ENCODE measurements around the gene TMEM263. TPM values are rescaled to one million over a fixed set of nuclear protein-coding genes. Genes with fewer than 3 reads are reported as not detected.

Gene TMEM263
- polyA plus RNA-seq, 1 of the 3 experiments (the other 2 are of a cell fraction): 16.9 TPM

GRCh38 chr12:106942775-106943174, 12.9 kb upstream of the TMEM263 start:
- Histone ChIP-seq H3K4me1 (ENCODE audit: control insufficient read depth in 1 of 2, insufficient read depth in 2 of 2, low read depth in 1 of 2, low read length in 1 of 2) (no peaks in the 10 kb centered on the region), H3K9me3 (peaks cover 10% of the 10 kb centered on the region), H3K4me3 (ENCODE audit: low read depth in 2 of 2, low read length in 1 of 2) (no peak overlapping the region), H3K27me3 (ENCODE audit: insufficient read depth) (no peaks in the 10 kb centered on the region), H3K4me2 (no peak overlapping the region), H3F3A (replicated peaks; ENCODE audit: insufficient read depth) (no peaks in the 10 kb centered on the region), H3K9me2 (no peaks in the 10 kb centered on the region), H2AFZ (ENCODE audit: low read depth) (no peak overlapping the region), H3K27ac (ENCODE audit: low read depth in 2 of 2, low read length in 1 of 2) (no peak overlapping the region), H3K79me2 (ENCODE audit: insufficient read depth) (no peaks in the 10 kb centered on the region), H3K9ac (no peak overlapping the region), H4K20me1 (ENCODE audit: insufficient read depth) (no peaks in the 10 kb centered on the region), H3K36me3 (replicated peaks in 1 of 2; ENCODE audit: control insufficient read depth in 1 of 2, insufficient read depth in 2 of 2, low read length in 1 of 2) (peaks cover 0 to 4% of the 10 kb centered on the region in 2 experiments)
- POLR2A ChIA-PET: no interaction called here
- TF ChIP-seq, protein P1, sequence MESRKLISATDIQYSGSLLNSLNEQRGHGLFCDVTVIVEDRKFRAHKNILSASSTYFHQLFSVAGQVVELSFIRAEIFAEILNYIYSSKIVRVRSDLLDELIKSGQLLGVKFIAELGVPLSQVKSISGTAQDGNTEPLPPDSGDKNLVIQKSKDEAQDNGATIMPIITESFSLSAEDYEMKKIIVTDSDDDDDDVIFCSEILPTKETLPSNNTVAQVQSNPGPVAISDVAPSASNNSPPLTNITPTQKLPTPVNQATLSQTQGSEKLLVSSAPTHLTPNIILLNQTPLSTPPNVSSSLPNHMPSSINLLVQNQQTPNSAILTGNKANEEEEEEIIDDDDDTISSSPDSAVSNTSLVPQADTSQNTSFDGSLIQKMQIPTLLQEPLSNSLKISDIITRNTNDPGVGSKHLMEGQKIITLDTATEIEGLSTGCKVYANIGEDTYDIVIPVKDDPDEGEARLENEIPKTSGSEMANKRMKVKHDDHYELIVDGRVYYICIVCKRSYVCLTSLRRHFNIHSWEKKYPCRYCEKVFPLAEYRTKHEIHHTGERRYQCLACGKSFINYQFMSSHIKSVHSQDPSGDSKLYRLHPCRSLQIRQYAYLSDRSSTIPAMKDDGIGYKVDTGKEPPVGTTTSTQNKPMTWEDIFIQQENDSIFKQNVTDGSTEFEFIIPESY (IDR thresholded peaks at IDR 0.05; ENCODE audit: borderline replicate concordance, low read depth): no peak
- no peak for TF ChIP-seq FOSL2 (IDR thresholded peaks at IDR 0.05; ENCODE audit: borderline replicate concordance, low read depth)
- no peak for DNase-seq
- WGBS (ENCODE audit: low lambda C conversion rate): 21% methylated on average over 2 of the region's 2 CpGs
- CTCF ChIA-PET: interaction anchor here (1.9 to 2.7 kb wide), 2 partner anchors 11 to 24 kb away, joined by 6 to 8 read pairs; no protein-coding TSS in a partner anchor

- Histone ChIP-seq H3F3A (replicated peaks; ENCODE audit: insufficient read depth) (no peaks in the 10 kb centered on the region), H4K20me1 (ENCODE audit: insufficient read depth) (no peaks in the 10 kb centered on the region), H3K27ac (ENCODE audit: low read depth in 2 of 2, low read length in 1 of 2) (no peak overlapping the region), H3K9me3 (peaks cover 10% of the 10 kb centered on the region), H3K79me2 (ENCODE audit: insufficient read depth) (no peaks in the 10 kb centered on the region), H3K4me3 (ENCODE audit: low read depth in 2 of 2, low read length in 1 of 2) (no peak overlapping the region), H3K9ac (no peak overlapping the region), H3K27me3 (ENCODE audit: insufficient read depth) (no peaks in the 10 kb centered on the region), H3K4me1 (ENCODE audit: control insufficient read depth in 1 of 2, insufficient read depth in 2 of 2, low read depth in 1 of 2, low read length in 1 of 2) (no peaks in the 10 kb centered on the region), H3K9me2 (no peaks in the 10 kb centered on the region), H2AFZ (ENCODE audit: low read depth) (no peak overlapping the region), H3K4me2 (no peak overlapping the region), H3K36me3 (replicated peaks in 1 of 2; ENCODE audit: control insufficient read depth in 1 of 2, insufficient read depth in 2 of 2, low read length in 1 of 2) (peaks cover 0 to 4% of the 10 kb centered on the region in 2 experiments)
- no peak for DNase-seq
- ChIA-PET POLR2A (no interaction called here), CTCF (interaction anchor here (0.9 to 1.9 kb wide), 2 partner anchors 26 kb away, joined by 6 to 8 read pairs; no protein-coding TSS in a partner anchor)
- TF ChIP-seq NRF1 (IDR thresholded peaks at IDR 0.05; ENCODE audit: low read depth, low read length): no peak
- 0% methylated on average over 1 of the region's 1 CpG for WGBS (ENCODE audit: low lambda C conversion rate)
These were observed 10.4 kb upstream of the TMEM263 start for GRCh38 chr12:106945261-106945851.

- Histone ChIP-seq H3K27me3 (ENCODE audit: insufficient read depth) (no peaks in the 10 kb centered on the region), H3K9ac (no peak overlapping the region), H3F3A (replicated peaks; ENCODE audit: insufficient read depth) (no peaks in the 10 kb centered on the region), H3K4me3 (ENCODE audit: low read depth in 2 of 2, low read length in 1 of 2) (no peak overlapping the region), H4K20me1 (ENCODE audit: insufficient read depth) (no peaks in the 10 kb centered on the region), H3K79me2 (ENCODE audit: insufficient read depth) (no peaks in the 10 kb centered on the region), H3K9me3 (peaks cover 10% of the 10 kb centered on the region), H3K36me3 (replicated peaks in 1 of 2; ENCODE audit: control insufficient read depth in 1 of 2, insufficient read depth in 2 of 2, low read length in 1 of 2) (peaks cover 0 to 4% of the 10 kb centered on the region in 2 experiments), H3K9me2 (no peaks in the 10 kb centered on the region), H2AFZ (ENCODE audit: low read depth) (no peak overlapping the region), H3K4me1 (ENCODE audit: control insufficient read depth in 1 of 2, insufficient read depth in 2 of 2, low read depth in 1 of 2, low read length in 1 of 2) (no peaks in the 10 kb centered on the region), H3K27ac (ENCODE audit: low read depth in 2 of 2, low read length in 1 of 2) (no peak overlapping the region), H3K4me2 (no peak overlapping the region)
- ChIA-PET CTCF (interaction anchor here (1.9 kb wide), 1 partner anchor 28 kb away, joined by 8 read pairs; no protein-coding TSS in a partner anchor), POLR2A (no interaction called here)
- no peak for TF ChIP-seq REST (IDR thresholded peaks at IDR 0.05; ENCODE audit: low read depth, low read length)
- TF ChIP-seq, protein P2, sequence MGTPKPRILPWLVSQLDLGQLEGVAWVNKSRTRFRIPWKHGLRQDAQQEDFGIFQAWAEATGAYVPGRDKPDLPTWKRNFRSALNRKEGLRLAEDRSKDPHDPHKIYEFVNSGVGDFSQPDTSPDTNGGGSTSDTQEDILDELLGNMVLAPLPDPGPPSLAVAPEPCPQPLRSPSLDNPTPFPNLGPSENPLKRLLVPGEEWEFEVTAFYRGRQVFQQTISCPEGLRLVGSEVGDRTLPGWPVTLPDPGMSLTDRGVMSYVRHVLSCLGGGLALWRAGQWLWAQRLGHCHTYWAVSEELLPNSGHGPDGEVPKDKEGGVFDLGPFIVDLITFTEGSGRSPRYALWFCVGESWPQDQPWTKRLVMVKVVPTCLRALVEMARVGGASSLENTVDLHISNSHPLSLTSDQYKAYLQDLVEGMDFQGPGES (IDR thresholded peaks at IDR 0.05; ENCODE audit: low read depth, low read length): no peak
- DNase-seq: no peak
These were observed 8.2 kb upstream of the TMEM263 start for GRCh38 chr12:106947461-106947860.
